NCI-H146 (cell line): ENCODE results near the gene DOLPP1.

Experiments
- DNase-seq: peaks from one replicate; lab custom pipeline; 2025; lab: John Stamatoyannopoulos, UW

DOLPP1 gene

DNA sequence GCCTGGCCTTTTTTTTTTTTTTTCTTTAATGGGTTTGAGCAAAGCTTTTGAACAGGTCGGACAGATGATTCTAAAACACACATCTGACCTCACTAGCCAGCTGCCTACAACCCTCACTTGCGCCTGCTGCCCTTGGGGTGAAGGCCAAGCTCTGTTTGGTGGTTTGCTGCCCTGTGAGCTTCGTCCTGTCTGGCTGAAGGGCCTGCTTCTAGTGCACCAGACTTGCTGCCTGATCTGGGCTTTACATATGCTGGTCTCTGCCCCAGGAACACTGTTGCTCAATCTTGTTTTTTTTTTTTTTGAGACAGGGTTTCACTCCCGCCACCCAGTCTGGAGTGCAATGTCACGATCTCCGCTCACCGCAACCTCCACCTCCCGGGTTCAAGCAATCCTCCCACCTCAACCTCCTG is 16.4 kb upstream of the DOLPP1 start:
- no peak for DNase-seq

- no peak for DNase-seq
Measured at GRCh38 chr9:129068110-129068509, 12.8 kb upstream of the DOLPP1 start.

DNA sequence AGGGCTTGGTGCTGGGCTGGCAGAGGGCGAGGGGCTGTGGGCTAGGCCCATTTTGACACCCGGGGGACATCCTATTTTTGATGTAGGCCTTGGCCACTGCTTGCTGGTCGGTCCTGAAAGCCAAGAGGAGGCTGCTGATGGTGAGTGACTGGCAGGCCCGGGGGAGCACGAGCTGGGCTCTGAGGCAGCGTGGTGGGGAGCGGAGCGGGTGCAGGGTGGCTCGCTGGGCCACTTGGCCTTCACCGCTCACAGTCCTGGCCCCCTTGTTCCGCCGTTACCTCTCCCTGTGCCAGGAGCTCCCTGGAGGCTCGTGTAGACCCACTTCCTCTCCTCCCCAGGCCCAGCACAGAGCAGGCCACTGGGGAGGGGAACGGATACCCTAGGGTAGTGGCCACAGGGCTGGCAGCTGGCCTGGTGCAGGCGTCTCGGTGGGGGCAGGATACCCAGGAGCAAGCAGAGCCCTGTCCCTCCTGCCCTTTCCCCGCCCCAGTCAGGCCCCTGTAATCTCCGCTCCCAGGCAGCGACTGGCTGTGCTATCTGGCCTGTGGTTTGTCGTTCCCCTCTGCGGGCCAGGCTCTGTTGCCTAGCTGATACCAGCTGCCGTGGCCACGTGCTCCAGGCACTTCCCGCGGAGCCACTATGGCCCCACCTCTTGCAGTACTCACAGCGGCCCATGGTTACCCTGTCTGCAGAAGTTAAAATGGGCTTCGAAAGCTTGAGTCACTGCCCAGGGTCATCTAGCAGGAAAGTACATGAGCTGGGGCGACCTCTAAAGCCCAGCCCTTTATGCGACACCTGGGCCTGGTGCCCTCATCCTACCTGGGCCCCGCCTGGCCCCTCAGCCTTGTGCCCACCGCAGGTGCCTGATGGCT is 11.7 kb upstream of the DOLPP1 start:
- DNase-seq: no peak

- DNase-seq: no peak
Measured at GRCh38 chr9:129069862-129070641, 10.9 kb upstream of the DOLPP1 start.

- no peak for DNase-seq
Measured at GRCh38 chr9:129070696-129071525, 10.0 kb upstream of the DOLPP1 start.

DNA sequence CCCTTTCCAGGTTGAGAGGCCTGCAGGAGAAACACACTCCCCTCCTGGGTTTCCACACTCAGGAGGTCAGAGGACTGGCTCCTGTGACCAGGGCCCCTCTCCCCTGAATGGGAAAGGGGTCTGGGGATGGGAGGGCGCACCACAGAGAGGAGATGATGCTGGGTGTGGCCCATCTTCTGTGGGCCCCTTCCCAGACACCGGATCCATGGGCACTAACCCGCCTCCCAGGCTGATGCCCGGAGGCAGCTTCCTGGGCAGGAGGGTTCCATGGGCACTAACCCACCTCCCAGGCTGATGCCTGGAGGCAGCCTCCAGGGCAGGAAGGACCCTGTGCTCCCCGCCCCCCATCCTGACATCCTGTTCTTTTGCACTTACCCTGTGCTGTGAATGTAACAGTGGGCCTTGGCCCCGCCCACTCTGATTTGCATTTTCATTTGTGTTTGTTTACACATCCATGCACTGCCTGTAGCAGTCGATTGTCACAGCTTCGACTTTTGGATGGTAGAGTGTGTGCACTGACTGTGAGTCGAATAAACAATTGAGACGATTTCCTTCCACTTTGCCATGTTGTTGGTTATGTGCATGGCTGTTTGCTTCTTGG is 9.3 kb upstream of the DOLPP1 start:
- no peak for DNase-seq

GRCh38 chr9:129072171-129072570 is 8.7 kb upstream of the DOLPP1 start:
- no peak for DNase-seq

- DNase-seq: no peak
Measured at GRCh38 chr9:129073404-129073803, 7.5 kb upstream of the DOLPP1 start.

GRCh38 chr9:129074106-129074505 is 6.8 kb upstream of the DOLPP1 start:
- no peak for DNase-seq

DNA sequence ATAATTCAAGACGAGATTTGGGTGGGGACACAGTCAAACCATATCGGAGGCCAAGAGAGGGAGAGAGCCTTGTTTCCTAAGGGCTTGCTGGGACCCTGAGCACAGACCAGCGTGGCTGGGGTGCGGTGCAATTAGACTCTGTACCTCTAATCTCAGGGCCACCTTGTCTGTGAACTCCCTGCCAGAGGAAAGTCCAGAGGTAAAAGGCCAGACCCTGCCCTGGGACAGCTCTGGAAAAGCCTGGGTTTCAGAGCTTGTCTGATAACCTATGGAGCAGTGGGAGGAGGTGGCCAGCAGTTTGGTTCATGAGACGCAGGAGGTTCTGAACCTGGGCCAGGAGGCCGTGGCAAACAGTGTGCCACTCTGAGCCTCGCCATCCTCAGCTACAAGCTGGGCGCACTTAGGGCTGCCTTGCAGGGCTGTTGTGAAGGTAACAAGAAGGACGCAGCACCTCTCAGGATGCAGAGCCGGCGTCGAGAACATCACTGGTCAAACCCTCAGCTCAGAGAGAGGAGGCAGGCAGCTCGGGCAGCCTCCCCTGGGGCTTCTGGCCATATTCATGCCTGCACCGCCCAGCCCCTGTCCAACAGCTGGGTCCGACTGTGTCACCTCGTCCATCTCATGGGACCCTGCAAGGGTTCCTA is 4.8 kb upstream of the DOLPP1 start:
- no peak for DNase-seq

- DNase-seq: no peak
Measured at GRCh38 chr9:129076640-129077037, 4.3 kb upstream of the DOLPP1 start.

DNA sequence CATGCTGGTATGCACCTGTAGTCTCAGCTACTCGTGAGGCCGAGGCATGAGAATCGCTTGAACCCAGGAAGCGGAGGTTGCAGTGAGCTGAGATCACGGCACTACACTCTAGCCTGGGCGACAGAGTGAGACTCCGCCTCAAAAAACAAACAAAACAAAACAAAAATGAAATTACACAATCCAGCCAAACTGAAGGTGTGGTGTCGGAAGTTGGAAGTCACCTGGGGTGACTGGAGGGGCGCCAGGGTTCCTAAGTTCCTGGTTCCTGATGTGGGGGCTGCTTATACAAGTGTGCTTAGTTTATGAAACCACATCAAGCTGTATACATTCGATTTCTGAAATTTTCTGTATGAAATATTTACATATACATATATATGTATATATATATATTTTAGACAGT is 3.7 kb upstream of the DOLPP1 start:
- no peak for DNase-seq

- DNase-seq: no peak
Measured at GRCh38 chr9:129078691-129079503, 2.0 kb upstream of the DOLPP1 start.

GRCh38 chr9:129079829-129080228 is 1.1 kb upstream of the DOLPP1 start:
- no peak for DNase-seq

- no peak for DNase-seq
Measured at GRCh38 chr9:129080298-129080600, 662 bp upstream of the DOLPP1 start.

DNA sequence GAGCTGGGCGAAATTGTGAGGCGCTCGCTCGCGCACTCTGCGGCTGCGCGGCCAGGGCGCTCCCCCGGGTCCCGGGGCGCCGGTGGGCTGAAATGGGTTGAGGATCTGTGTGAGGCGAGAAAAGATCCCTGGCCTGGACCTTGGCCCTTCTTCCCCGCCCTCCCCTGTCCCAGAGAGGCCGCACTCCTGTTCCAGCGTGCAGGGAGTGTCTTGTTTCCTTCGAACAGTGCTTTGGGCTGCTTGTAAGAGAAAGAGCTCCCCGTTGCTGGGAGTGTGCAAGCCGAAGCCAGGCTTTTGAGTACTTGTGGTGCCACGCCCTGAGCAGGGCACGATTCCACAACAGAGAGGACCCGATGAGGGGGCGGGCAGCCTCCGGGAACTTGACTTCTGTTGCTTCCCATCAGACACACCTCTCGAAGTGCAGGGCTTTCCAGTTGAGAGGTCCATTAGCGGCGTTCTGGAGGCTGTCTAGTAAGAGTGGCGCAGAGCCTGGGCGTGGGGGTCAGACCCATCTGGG is 535 bp downstream of the DOLPP1 start:
- peak; percentile 31 for DNase-seq

- no peak for DNase-seq
Measured at GRCh38 chr9:129084087-129084486, 3.2 kb downstream of the DOLPP1 start.

GRCh38 chr9:129089246-129089645 is 8.3 kb downstream of the DOLPP1 start:
- no peak for DNase-seq

DNA sequence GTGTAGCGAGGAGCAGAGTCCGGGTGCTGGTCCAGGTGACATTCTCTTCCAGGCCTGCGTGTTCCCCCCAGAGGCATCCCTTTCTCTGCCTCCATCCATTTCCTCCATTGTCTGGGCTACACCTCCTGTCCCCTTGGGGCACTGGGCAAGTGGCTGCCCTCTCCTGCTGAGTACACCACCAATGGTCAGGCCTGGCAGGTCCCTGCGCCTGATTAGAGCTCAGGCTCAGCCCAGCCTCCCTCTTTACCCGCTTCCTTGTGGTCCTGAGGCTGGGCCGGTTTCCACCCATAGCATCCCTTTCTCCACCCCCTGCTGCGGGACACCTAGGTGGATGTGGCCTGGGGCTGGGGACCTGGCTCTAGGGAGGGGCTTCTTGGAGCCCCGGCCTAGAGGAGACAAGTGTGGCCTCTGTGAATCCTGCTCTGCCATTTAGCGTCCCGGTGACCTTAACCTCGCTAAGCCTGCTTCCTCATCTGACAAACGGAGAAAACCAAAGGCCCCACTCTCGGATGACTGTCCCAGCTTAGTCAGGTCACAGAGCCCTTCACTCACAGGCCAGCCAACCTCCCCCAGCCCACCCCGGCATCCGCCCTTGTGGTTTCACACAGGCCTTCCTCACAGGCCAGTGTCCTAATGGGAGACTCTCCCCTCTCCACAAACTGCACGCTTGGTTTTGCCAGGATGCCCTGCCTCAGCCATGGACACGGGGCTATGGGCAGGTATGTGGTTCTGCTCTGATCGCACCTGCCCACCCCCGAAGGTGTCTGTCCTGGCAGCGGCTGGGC is 12.9 kb downstream of the DOLPP1 start:
- DNase-seq: no peak
